ENCODE results near the gene DOCK10.

- TF ChIP-seq CTCF (IDR thresholded peaks at IDR 0.05) (no peak), POLR2A (IDR thresholded peaks at IDR 0.05) (no peak)
These were observed 325.3 kb downstream of the DOCK10 start for GRCh38 chr2:224716921-224717320.
